GM11168 (cell line): Measurements from ENCODE around the gene GPR61.

ENCODE experiments used
- in situ Hi-C: fragments of 300-500 bp; cut with MboI; formaldehyde crosslinking; loops from one replicate; pipeline ENCODE4 v1.12.0; 2022; ENCODE audit warnings: low sequenced_read_pairs; ENCODE audit not compliant: unreplicated experiment

GPR61 gene

GRCh38 chr1:109559995-109560394, 20.3 kb downstream of the GPR61 start:
- in situ Hi-C loops = no loop called here

GRCh38 chr1:109564194-109564878, 24.7 kb downstream of the GPR61 start:
- in situ Hi-C loops = no loop called here

GRCh38 chr1:109565241-109565640, 25.6 kb downstream of the GPR61 start:
- in situ Hi-C loops = no loop called here

- in situ Hi-C loops = no loop called here
Measured at GRCh38 chr1:109566982-109567381, 27.3 kb downstream of the GPR61 start.

GRCh38 chr1:109567877-109568672, 28.4 kb downstream of the GPR61 start:
- in situ Hi-C loops = no loop called here

GRCh38 chr1:109569323-109569722, 29.7 kb downstream of the GPR61 start:
- in situ Hi-C loops = no loop called here

GRCh38 chr1:109570414-109570813, 30.7 kb downstream of the GPR61 start:
- in situ Hi-C loops = no loop called here

GRCh38 chr1:109573785-109574184, 34.1 kb downstream of the GPR61 start:
- in situ Hi-C loops = no loop called here

- in situ Hi-C loops = no loop called here
Measured at GRCh38 chr1:109578947-109579443, 39.3 kb downstream of the GPR61 start.

- in situ Hi-C loops = no loop called here
Measured at GRCh38 chr1:109579491-109579890, 39.8 kb downstream of the GPR61 start.

- in situ Hi-C loops = no loop called here
Measured at GRCh38 chr1:109582021-109582420, 42.3 kb downstream of the GPR61 start.

GRCh38 chr1:109584766-109585165, 45.1 kb downstream of the GPR61 start:
- in situ Hi-C loops = no loop called here

GRCh38 chr1:109586055-109586454, 46.4 kb downstream of the GPR61 start:
- in situ Hi-C loops = no loop called here

GRCh38 chr1:109589177-109589576, 49.5 kb downstream of the GPR61 start:
- in situ Hi-C loops = no loop called here

GRCh38 chr1:109589679-109590078, 50.0 kb downstream of the GPR61 start:
- in situ Hi-C loops = no loop called here

GRCh38 chr1:109592916-109593315, 53.2 kb downstream of the GPR61 start:
- in situ Hi-C loops = no loop called here

- in situ Hi-C loops = no loop called here
Measured at GRCh38 chr1:109595531-109595930, 55.9 kb downstream of the GPR61 start.
